ENCODE data around the gene MFN2.

GRCh38 chr1:11984121-11984520 lies 3.9 kb downstream of the MFN2 start:
- no peak for TF ChIP-seq CTCF (IDR thresholded peaks at IDR 0.05 in 4 of 5, conservative IDR thresholded peaks at IDR 0.05 in 1 of 5)
- TF ChIP-seq POLR2A (IDR thresholded peaks at IDR 0.05), result no peak

Measured in gastrocnemius medialis (tissue), 4 donors.